Erythroblast (primary cell): ENCODE measurements around the gene ARL6IP5.

Experiments used
- GATA1 ChIP-seq: IDR thresholded peaks from 2 replicates; pipeline ENCODE4 v1.6.1; 2011; ENCODE audit warnings: low read depth, mild to moderate bottlenecking, control low read depth, low read length, moderate library complexity
- POLR2A ChIP-seq: IDR thresholded peaks from 2 replicates; pipeline ENCODE4 v1.6.1; 2011; ENCODE audit warnings: mild to moderate bottlenecking, low read length

- TF ChIP-seq POLR2A: no peak
- TF ChIP-seq GATA1: no peak
Measured at GRCh38 chr3:69120879-69121464, 36.2 kb downstream of the ARL6IP5 start.
